NCI-H2107 (cell line): ENCODE data around the gene UCHL3.

Source experiments
- DNase-seq: peaks from one replicate; lab custom pipeline; 2025; lab: John Stamatoyannopoulos, UW

Gene UCHL3

GRCh38 chr13:75628801-75629200 is 79.2 kb downstream of the UCHL3 start:
- no peak for DNase-seq

GRCh38 chr13:75633285-75633684 is 83.7 kb downstream of the UCHL3 start:
- DNase-seq = no peak

- no peak for DNase-seq
Measured at GRCh38 chr13:75635101-75635827, 85.7 kb downstream of the UCHL3 start.

GRCh38 chr13:75635828-75636435 is 86.3 kb downstream of the UCHL3 start, which contains the start of gene LMO7:
TSS of gene LMO7 (plus strand) at chr13:75636330. CDS start at chr13:75636658, 328 bp downstream.
- DNase-seq = no peak

- DNase-seq = no peak
Measured at GRCh38 chr13:75636436-75637180, 87.0 kb downstream of the UCHL3 start.

- DNase-seq = no peak
Measured at GRCh38 chr13:75637181-75637750, 87.7 kb downstream of the UCHL3 start.

GRCh38 chr13:75639454-75639853 is 89.9 kb downstream of the UCHL3 start:
- no peak for DNase-seq

- no peak for DNase-seq
Measured at GRCh38 chr13:75641026-75641425, 91.4 kb downstream of the UCHL3 start.

- DNase-seq = no peak
Measured at GRCh38 chr13:75643182-75643581, 93.6 kb downstream of the UCHL3 start.

GRCh38 chr13:75643693-75644092 is 94.1 kb downstream of the UCHL3 start:
- no peak for DNase-seq

GRCh38 chr13:75645141-75645540 is 95.5 kb downstream of the UCHL3 start:
- no peak for DNase-seq

- no peak for DNase-seq
Measured at GRCh38 chr13:75647126-75647784, 97.7 kb downstream of the UCHL3 start.

- DNase-seq = no peak
Measured at GRCh38 chr13:75648446-75648845, 98.9 kb downstream of the UCHL3 start.

GRCh38 chr13:75651013-75651412 is 101.4 kb downstream of the UCHL3 start:
- DNase-seq = no peak

- DNase-seq = no peak
Measured at GRCh38 chr13:75652726-75653125, 103.1 kb downstream of the UCHL3 start.
